Endometrial microvascular endothelial cells (primary cell): ENCODE measurements around the gene RHEBL1. TPM values are rescaled to one million over a fixed set of nuclear protein-coding genes. Genes with fewer than 3 reads are reported as not detected.

Experiments used
- in situ Hi-C: cut with HindIII; loops from 2 replicates; pipeline ENCODE4 v1.10.0; 2017; ENCODE audit warnings: low sequenced_read_pairs, low pct_unique_long_range_greater_than_20kb; ENCODE audit errors: inconsistent ontology term
- total RNA-seq: library from RNA; depleted of rRNA; stranded (reverse); fragments of >200 nt; gene quantifications from one replicate; pipeline ENCODE4 v1.2.3, GENCODE V29; 2015; ENCODE audit errors: inconsistent ontology term

The RHEBL1 gene, protein sequence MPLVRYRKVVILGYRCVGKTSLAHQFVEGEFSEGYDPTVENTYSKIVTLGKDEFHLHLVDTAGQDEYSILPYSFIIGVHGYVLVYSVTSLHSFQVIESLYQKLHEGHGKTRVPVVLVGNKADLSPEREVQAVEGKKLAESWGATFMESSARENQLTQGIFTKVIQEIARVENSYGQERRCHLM
- total RNA-seq = 0.46 TPM

DNA sequence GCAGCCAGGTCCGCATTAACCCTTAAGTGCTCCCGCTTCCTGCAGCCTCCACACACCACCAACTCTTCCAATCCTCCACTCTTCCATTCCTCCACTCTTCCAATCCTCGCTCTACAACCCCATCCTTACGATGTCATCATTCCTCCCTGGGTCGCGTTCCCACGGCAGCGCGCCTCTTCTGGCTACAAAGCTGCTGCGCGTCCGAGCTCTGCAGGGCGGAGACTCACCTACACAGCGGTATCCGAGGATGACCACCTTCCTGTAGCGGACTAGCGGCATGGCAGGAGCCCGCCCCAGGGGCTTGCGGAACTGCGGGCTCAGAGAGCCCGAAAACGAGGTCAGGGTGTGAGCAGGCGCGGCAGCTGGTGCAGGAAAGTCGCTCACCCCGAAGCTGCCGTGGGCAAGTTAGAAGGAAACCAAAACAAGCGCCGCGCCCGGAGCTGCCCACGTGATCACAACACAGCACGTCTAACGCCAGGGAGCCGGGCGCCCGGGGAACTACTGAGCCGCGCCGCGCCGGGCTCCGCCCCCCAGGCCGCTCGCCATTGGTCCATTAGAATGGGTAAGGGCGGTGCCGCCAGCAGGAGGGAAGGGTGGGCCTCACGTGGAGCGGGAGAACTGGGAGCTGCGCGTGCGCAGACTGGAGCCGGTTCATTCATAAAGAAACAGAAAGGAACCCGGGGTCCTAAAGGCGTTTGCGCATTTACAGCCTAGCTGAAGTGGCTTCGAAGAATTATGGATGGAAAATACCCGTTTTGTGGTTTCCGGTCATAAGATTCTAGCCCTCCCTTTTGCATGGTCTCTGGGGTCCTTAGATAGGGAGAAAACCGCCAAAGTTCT is at the start of gene RHEBL1:
RHEBL1 (minus strand) TSS at position 473 of the 840 bp plus-strand sequence; CDS start at position 279, 194 bp downstream.
- in situ Hi-C loops = no loop called here

DNA sequence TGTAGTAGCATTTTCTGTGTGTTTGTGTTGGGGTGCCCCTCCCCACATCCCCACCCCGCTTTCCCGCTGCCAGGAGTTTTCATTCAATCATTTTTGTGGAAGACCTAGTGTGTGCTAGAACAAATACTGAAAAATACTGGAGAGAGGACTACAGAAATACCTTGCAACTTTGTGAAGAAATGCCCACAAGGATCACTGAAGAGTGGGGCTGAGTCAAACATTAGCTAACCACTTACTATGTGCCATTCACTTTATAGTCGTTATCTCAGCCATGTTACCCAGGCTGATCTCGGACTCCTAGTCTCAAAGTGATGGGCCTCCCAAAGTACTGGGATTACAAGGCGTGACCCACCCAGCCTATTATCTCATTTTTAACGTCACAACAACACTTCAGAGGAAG is 41.4 kb upstream of the RHEBL1 start:
- in situ Hi-C loops = no loop called here

DNA sequence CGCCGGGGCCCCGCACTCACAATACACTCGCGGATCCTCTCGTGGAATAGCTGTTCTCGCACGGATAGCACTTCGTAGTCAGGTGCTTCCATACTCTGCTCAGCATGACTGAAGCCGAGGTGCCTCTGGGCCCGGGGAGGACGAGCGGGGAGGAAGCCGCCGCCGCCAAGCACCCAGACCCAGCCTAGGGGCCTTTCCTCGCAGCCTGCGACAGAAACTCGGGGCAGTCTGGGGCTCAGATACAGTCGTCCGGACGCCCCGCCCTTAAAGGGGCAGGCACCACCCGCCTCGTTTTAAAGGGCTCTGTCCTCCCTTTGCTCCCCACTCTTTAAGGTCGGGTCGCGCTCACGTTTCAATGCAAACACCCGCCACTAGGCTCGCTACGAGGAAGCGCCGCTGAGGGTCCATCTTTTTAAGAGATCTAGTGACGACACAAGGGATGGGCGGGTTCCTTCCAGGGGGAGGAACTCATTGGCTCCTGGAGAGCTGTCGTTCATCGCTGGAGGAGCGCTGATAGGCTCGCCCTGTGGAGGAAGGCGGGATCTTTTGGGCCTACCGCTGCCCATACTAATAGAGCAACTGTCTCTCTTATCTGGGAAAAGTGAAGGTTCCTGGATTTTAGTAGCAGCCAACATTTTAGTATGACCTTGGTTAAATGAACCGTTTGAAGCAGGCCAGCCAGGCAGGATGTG is 40.8 kb upstream of the RHEBL1 start, which contains the start of gene LMBR1L:
LMBR1L (minus strand) TSS at position 384 of the 692 bp plus-strand sequence; CDS start at position 92, 292 bp downstream.
- in situ Hi-C loops = no loop called here

DNA sequence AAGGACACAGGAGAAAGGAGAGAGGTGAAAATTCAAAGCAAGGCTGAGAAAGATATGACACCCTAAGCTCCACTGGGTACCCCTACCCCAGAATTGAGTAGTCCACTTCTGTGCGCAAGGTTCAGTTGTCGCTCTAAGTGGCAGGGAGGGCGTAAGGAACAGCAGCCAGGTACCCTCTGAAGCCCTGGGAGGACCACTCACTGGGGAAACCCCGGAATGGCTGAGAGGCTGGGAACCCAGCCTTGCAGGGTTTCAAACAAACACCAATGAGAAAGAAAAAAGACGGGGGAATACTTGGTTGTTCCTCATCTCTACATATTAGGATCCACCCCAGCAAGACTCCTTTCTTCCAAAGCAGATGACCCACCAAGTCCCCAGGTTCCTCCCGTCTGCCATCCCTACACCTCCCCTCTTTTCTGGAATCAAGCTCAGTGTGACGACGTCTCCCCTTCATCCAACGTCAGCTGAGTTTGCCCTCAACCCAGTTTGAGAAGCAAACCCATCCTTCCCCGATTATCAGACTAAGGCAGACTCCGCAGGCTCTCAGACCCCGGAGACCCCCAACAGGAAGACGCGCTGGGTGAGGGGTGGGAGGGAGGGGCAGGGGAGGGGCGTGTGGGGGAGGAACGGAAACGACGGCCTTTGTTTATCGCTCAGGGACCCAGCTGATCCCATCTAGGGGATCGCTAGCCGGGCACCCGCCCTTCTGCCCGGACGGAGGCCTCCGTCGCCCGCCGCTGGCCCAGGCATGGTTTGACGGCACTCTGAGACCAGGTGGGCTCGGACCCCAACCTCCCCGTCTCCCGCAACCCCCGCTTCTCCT is 40.1 kb upstream of the RHEBL1 start:
- in situ Hi-C loops = no loop called here

DNA sequence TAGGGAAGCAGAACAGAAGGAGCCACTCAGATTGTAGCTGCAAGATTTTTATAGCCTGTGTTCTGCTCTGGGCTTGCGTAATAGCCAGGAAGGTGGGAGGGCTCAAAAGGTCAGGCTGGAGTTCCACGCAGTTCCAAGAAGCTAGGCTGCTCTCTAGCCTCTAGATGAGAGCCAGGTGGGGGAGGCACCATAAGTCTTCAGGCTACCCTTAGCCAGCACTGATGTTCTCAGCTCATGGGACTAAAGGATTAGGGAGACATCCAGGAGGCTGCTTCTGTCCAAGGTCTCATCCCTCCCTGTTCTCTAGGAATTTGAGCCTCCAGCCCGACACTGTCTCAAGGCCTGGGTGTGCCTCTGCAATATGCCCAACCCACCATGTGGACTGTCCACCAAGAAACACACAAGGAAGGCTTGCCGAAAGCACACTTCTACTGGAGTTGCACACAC is 39.2 kb upstream of the RHEBL1 start:
- in situ Hi-C loops = no loop called here

DNA sequence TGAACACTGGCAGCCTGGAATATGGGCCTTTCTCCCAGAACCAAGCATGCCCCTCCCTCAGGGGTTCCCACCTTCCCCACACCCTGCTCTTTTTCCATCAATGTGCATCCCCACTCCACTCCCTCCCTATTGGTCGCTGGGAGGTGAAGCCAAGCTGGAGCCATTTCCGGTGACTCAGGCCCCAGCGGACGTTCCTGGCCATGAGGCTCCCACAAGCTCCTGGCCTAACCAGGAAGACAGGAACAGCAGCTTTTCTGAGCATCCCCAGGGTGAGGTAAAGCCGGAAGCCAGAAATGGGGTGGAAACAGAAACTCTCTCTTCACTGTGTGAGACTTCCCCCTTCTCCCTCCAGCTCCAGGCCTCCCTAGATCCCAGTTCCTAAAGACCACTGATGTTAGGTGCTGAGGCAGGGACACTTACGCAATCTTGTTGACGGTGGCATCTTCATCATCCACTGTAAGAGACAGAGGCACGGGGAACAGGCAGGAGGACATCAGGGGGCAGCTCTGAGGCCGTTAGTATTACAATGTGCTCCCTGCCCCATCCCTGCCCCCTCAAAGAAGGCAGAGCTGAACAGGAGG is 35.8 kb upstream of the RHEBL1 start:
- in situ Hi-C loops = no loop called here

DNA sequence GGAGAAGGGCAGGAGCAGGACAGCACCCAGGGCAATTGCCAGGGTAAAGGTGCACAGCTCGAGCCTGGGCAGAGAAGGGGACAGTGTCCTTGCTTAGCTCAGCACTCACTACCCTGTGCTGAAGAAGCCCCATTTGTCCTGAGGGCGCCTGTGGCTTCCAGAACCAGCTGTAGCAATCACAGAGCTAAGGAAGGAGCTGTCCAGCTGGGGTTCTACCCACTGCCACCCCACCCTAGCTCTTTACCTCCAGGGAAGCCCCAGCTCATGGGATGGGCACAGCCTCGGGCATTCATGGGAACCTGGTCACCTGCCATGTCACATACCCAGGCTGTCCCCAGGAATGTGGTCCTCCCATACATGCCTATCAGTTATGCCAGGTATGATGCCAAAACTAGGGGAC is 35.0 kb upstream of the RHEBL1 start:
- in situ Hi-C loops = no loop called here

DNA sequence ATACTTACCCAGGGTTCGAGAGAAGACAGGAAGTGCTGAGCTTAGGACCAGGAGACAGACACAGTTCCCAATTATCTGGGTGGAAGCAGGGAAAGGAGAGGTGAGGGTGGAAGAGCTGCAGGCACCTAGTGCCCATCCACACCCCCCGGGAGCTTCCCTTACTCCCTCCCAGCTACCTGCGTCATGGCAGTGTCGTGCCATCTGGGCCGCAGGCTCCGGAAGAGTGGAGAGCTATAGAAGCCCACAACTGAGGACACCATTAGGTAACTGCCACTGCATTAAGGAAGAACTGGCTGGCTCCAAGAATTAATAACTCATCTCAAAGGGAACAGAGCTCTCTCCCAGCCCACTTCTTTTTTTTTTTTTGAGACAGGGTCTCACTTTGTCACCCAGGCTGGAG is 30.6 kb upstream of the RHEBL1 start:
- in situ Hi-C loops = no loop called here

DNA sequence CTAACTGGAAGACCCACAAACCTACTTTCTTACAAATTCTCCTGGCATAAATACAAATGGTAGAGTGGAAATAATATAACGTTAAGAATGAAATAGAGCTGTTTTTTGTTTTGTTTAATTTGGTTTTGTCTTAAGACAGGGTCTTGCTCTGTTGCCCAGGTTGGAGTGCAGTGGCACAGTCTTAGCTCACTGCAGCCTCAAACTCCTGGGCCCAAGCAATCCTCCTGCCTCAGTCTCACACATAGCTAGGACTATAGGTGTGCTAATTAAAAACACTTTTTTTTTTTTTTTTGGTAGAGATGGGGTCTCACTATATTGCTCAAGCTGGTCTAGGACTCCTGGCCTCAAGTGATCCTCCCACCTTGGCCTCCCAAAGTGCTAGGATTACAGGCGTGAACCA is 28.9 kb upstream of the RHEBL1 start:
- in situ Hi-C loops = no loop called here

DNA sequence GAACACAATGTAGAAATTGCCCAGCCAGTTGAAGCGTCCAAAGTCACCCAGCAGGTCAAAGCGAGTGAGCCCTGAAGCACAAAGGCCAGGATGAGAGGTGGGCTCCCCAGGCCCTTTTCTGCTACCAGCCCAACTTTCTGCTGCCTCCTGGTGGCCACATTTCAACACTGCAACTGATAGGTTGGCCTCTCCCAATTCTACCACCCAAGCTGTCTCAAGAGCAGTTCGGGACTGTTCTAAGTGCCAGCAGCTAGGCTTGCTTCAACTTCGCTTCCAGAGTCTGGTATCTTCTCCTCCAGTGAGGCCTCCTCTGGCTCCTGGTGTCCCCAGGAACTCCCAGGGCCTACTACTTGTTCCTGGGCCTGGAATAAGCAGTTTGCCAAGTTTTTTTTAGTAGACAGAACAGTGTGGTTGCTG is 28.3 kb upstream of the RHEBL1 start:
- in situ Hi-C loops = no loop called here

DNA sequence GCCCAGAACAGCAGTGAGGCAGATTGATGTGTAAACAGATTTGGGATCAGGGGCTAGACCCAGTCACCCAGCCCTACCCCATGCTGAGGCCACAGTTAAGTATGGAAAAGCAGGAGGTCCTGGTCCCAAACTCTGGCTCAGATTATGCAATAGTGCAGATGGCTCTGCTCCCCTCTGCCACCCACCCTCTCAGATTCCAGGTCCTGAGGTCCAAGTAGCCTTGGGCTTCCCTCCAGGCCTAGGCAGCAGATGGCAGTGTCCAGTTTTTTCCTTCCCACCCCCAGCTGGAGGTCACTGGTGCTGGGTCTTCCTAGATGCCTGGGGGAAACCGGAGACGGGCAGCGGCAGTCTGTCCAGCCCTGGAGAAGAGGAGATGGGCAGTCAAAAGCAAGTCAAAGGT is 27.6 kb upstream of the RHEBL1 start:
- in situ Hi-C loops = no loop called here

DNA sequence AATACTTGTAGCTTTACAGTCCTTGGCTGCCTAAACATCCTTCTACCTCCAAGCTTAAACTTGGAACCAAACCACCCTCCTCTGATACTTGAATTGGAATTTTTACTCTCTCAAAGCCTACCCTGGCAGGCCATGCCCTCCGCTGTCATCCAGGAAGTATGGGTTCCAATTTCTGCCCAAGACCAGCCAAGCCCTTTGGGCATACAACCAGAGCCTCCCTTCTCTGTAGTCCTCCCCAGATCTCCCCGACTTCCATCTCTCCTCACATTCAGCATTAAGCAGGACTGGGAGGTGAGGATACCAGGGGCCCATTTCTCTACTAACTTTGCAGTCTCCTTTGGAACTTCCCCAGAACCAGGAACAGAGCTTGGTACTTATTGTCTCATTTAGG is 25.2 kb upstream of the RHEBL1 start:
- in situ Hi-C loops = no loop called here

DNA sequence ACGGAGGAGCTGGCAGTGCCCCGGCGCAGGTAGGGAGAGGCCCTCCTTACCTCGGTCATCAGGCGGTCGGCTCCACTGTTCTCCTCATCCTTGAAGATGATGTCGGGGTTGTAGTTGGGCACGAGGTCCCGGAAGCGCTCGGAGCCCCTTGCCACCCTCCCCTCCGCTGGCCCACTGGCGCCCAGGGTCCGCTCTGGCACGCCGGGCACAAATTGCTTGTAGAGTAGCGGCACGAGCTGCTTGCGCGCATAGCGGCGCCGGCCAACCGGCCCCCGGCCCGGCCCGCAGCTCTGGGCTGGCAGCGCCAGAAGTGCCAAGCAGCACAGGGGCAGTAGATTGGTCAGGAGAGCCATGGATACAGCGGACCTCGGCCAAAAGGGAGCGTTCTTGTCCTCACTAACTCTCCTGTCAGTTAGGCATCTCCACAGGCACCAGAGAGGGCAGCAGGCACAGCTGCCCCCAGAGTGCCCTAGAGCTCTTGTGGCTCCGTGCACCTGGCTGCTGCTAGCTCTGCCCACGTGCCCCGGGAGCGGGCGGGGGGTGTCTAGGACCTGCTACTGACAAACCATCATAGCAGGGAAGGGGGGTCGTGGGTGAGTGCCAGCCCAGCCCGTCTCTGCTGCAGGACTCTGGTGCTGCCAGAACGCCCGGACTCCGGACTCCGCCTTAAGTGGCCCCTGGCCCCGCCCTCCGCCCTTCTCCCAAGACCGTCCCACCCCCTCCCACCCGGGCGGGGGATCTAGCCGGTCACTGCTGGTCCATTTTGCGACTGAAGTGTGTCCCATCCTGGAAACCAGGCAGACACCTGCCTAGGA is 24.6 kb upstream of the RHEBL1 start, which contains the start of gene DHH:
DHH (minus strand) TSS at position 642 of the 815 bp plus-strand sequence; CDS start at position 353, 289 bp downstream.
- in situ Hi-C loops = no loop called here

DNA sequence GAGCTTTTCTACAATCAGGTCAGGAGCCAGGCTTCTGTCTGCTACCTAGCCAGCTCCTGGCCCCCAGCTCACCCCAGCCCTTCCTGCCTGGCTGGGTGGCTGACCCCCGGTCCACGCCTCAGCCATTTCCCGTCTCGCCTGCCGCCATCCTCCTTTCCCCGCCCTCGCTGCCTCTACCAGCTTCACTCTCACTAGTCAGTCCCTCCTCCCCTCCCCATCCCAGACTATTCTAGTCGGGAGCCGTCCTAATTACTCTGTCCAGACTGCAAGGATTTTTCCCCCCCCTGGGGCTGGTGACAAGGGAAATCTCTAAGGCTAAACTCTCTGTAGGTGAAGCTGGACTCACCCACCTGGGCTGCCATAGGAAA is 24.0 kb upstream of the RHEBL1 start:
- in situ Hi-C loops = no loop called here

DNA sequence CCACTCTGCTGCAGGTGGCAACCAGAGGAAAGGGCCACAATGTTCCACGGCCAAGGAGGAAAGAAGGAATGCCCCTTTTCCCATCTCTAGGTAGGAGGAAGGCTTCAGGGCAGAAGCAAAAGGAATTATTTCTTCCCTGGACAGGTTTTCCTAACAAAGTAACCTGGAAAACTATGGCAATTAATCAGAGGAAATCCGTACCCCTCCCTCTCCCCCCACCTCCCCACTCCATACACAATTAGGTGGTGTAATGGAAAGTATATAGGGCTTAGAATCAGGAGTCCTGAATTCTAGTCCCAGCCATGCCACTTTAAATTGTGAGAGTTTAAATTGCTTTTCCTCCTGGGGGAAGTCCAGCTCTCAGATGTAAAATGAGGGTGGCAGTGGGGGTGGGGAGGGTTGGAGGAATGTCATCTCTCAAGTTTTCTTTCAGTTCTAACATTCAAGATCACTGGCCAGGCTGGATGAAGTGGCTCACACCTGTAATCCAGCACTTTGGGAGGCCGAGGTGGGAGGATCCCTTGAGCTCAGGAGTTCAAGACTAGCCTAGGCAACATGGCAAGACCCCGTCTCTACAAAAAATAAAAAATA is 23.1 kb upstream of the RHEBL1 start:
- in situ Hi-C loops = no loop called here

DNA sequence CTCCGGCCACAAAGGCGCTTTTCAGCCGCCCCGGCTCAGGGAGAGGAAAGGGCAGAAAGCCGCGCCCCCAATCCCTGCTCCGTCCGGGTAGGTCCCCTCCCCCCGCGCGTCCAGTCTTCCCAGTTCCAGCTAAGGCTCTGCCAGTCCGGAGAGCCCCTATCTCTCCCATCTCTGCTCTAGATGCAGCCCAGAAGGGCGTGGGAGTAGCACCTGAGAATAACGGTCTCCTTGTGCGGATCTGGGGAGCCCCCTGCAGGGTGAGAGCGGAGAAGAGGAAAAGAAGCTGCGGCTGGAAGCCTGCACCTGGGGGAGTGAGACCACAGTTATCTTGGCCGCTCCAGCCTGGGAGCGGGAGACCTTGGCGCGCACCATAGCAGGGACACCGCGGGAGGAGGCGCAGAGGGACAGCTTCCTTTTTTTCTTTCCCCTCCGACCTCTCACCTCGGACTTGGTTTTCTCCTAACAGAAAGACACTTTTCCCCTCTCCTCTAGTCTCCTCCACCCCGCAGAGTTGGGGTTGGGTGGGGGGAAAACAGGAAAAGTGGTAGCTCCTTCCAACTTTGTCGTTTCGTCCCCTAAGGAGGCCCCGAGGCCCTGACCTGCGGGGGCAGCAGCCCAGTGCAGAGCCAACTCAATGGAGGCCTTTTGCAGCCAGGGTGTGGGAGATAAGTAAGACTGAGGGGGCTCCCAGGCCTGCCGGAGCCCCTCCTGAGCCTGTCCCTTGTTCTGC is 22.5 kb upstream of the RHEBL1 start:
- in situ Hi-C loops = no loop called here

DNA sequence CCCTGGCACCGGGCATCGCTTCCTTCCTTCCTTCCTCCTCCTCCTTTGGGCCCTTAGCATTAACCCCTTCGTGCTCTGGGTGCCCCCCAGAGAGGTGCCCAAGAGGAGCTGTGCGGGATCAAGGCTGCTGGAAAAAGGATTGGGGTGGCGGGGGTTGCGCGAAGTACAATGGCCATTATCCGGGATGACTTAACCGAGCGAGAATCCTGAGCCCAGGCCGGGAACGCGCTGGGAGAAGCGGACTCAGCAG is 22.0 kb upstream of the RHEBL1 start:
- in situ Hi-C loops = no loop called here
